ENCODE measurements around the gene ERP27.

ERP27 gene

DNA sequence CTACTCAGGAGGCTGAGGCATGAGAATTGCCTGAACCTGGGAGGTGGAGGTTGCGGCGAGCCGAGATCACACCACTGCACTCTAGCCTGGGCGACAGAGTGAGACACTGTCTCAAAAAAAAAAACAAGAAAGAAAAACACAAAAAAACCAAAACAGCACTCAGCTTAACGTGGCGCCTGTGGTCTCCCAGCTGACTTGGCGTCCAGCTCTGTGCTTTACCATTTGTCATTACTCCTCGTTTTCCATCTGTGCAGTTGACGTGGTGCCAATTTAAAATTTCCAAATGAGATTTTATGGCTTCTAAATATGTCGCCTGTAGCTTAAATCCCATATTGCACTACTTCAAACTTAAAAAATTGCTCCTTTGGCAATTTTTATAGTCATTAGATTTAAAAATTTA lies 54.7 kb downstream of the ERP27 start:
- Mint-ChIP-seq H3K36me3 (no peaks in the 10 kb centered on the region), H3K27ac (no peak overlapping the region), H3K4me1 (peaks cover 13% of the 10 kb centered on the region), H3K9me3 (no peaks in the 10 kb centered on the region), H3K4me3 (no peak overlapping the region)
- DNase-seq (ENCODE audit: low spot score in 2 of 2) = no peak
- no peak for ATAC-seq

DNA sequence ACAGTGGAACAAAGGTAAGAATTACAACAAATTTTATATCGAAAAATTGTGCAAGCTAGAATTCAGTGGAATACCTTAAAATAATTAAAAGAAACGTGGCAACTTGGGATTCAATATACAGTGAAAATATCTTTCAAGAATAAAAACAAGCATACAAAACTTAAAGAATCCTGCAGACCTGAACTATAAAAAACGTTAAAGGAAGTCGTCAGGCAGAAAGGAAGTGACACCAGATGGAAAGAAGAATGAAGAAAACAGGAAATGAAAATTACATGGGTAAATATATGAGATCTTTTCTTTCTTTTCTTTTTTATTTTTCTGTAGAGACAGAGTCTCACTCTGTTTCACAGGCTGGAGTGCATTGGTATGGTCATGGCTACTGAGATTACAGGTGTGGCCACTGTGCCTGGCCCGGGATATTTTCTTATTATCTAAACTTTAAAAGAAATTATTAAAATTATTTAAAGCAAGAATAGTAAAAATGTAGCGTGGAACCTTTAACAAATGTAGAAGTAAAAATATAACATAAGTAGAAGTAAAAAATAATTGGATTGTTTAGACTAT lies 57.4 kb downstream of the ERP27 start:
- H3K27ac Mint-ChIP-seq = no peak overlapping the region
- H3K4me1 Mint-ChIP-seq = peaks cover 13% of the 10 kb centered on the region
- ATAC-seq (no peak), DNase-seq (ENCODE audit: low spot score in 2 of 2) (no peak)
- H3K9me3 Mint-ChIP-seq = no peaks in the 10 kb centered on the region
- no peak overlapping the region for H3K4me3 Mint-ChIP-seq
- H3K36me3 Mint-ChIP-seq = no peaks in the 10 kb centered on the region

DNA sequence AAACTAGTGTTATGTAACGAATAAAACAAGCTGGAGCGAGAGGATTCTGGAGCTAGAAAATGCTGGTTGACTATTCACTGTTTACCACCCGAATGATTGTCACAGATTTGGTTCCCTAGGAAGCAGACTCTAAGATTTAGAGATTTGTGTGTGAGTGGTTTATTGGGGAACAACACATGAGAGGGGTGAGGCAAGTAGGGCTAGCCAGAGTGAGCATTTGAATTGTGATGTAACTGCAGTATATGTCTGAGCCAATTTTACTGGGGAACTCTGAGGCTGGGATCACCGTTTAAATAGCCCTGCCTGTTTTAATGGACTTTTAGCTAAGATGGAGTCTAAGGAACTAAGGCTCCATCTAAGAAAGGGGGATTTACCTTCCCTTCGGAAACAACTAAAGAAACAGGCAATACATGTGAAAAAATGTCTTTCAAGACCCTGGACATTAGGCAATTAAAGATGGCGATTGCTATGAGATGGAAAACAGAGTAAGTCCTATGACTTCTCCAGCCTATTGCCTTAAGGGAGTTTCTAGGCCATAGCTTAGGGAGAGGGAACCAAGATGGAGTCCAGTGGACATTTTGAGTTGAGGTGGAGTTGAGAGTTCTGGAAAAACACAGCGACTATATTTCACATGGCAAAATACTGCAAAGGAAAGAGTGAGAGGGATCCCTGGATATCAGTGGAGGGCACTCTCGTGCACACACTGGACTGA lies 59.0 kb downstream of the ERP27 start:
- no peak overlapping the region for H3K4me3 Mint-ChIP-seq

DNA sequence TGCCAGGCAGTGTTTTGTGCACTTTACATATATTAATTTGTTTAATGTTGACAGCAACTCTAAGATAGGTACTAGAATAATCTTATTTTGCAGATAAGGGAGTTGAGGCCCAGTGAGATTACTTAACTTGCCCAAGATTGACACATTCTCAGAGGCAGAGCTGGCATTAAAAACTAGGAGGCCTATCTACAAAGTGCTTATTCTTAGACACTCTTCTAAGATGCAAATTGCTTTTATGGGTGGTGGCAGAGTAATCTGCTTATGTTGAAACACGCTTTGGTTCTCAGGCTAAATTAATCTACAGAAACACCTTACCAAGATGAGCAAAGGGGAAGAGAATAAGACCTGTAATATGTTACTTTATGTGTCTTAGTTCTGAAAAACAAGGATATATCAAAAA lies 59.8 kb downstream of the ERP27 start:
- no peak for ATAC-seq
- Mint-ChIP-seq H3K27ac (no peak overlapping the region), H3K9me3 (no peaks in the 10 kb centered on the region), H3K36me3 (no peaks in the 10 kb centered on the region), H3K4me1 (no peaks in the 10 kb centered on the region), H3K4me3 (no peak overlapping the region)
- no peak for DNase-seq (ENCODE audit: low spot score in 2 of 2)

More for the DNA sequence above, 59.0 kb downstream of the ERP27 start:
- Mint-ChIP-seq H3K36me3 (no peaks in the 10 kb centered on the region), H3K27ac (no peak overlapping the region), H3K9me3 (no peaks in the 10 kb centered on the region), H3K4me1 (peaks cover 4% of the 10 kb centered on the region)
- ATAC-seq (no peak), DNase-seq (ENCODE audit: low spot score in 2 of 2) (no peak)

DNA sequence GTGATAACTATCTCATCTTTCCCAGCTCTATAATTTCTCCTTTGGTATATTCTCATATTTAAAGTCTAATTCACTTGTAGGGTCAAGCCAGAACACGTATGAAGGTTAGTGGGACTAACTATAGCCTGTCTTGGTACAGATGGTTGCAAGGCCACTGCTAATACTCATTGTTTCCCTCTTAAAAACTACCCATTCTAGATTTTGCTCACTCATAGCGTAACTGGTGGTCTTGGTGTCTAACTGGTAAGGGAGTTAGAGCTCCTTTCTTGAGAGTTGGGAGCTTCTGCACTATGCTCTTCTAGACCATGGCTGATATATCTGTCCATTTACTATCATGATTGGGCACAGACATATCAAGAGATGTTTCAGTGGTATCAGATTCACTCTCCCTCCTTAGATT lies 61.5 kb downstream of the ERP27 start:
- ATAC-seq = no peak
- no peak for DNase-seq (ENCODE audit: low spot score in 2 of 2)
- Mint-ChIP-seq H3K36me3 (no peaks in the 10 kb centered on the region), H3K9me3 (no peaks in the 10 kb centered on the region), H3K4me3 (no peak overlapping the region), H3K27ac (no peak overlapping the region), H3K4me1 (no peaks in the 10 kb centered on the region)

DNA sequence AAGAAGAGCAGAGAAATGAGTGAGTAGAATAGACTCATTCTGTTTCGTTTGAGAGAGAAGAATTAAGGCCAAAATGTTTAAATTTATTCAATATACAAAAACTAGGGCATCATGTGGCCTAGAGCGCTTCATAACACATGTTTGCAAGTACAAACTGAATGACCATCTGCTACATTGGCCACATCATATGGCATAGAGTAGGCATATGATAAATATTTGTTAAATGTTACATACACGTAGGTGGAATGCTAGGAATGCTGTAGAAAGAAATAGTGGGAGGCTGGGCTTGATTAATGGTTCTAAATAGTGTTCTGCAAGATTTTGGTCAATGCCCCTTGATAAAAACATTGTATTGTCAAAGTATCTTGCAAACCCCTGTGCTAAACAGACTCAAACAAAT lies 63.5 kb downstream of the ERP27 start:
- H3K27ac Mint-ChIP-seq = no peak overlapping the region
- H3K36me3 Mint-ChIP-seq = no peaks in the 10 kb centered on the region
- H3K4me3 Mint-ChIP-seq = no peak overlapping the region
- no peak for DNase-seq (ENCODE audit: low spot score in 2 of 2)
- H3K9me3 Mint-ChIP-seq = no peaks in the 10 kb centered on the region
- ATAC-seq = no peak
- peaks cover 2% of the 10 kb centered on the region for H3K4me1 Mint-ChIP-seq

DNA sequence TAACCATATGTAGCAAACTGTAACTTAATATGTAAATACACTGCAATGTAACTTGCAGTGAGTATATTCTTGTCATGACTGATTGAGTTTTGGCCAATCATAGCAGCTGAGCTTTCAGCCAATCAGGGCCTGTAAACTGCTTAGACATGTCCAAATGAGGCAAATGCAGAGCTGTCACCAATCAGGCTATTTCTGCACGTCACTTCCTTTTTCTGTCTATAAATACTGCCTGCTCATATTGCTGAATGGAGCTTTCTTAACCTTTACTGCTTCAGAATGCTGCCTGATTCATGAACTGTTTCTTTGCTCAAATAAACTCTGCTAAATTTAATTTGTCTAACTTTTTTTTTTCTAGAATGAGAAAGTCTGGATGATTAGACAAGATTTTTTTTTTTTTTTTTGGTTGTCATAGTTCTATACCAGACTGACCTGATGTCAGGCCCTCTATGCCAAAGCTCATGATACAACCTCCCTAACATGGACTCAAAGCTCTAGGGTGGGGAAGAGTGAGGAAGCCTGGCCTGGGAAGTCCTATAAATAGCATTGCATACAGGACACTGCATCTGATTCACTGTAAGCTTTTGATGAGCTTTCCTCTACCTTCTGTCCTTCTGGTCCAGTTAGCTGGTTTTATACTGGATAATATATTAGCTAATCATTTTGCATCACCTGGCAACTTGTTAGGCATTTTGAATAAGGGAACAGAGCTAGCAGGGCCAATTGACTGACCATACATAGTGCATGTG lies 64.7 kb downstream of the ERP27 start:
- peaks cover 6% of the 10 kb centered on the region for H3K4me1 Mint-ChIP-seq

DNA sequence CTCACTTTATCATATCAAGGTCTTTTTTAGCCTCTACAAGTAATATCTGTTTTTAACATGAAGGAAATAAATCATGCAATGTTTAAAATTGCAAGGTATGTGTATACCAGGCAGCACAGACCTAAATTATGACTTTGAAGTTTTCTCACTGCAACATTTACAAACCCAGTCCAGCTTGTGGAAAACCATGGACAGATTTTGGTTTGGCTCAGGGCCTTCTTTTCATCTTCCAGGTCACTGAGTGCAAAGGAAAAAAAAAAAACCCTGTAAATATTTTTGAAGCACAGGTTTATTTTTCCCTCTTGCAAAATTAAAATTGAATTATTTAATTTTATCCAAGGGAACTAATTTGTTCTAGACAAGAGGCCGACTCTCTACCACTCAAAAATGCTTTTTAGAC lies 66.5 kb downstream of the ERP27 start:
- no peak overlapping the region for H3K4me3 Mint-ChIP-seq
- peaks cover 4% of the 10 kb centered on the region for H3K9me3 Mint-ChIP-seq
- no peaks in the 10 kb centered on the region for H3K36me3 Mint-ChIP-seq
- no peak for ATAC-seq
- no peak for DNase-seq (ENCODE audit: low spot score in 2 of 2)
- H3K4me1 Mint-ChIP-seq = peaks cover 6% of the 10 kb centered on the region
- no peak overlapping the region for H3K27ac Mint-ChIP-seq

More for the DNA sequence above, 64.7 kb downstream of the ERP27 start:
- H3K27ac Mint-ChIP-seq = no peak overlapping the region
- no peak for ATAC-seq
- no peak overlapping the region for H3K4me3 Mint-ChIP-seq
- H3K36me3 Mint-ChIP-seq = no peaks in the 10 kb centered on the region
- DNase-seq (ENCODE audit: low spot score in 2 of 2) = no peak
- no peaks in the 10 kb centered on the region for H3K9me3 Mint-ChIP-seq

DNA sequence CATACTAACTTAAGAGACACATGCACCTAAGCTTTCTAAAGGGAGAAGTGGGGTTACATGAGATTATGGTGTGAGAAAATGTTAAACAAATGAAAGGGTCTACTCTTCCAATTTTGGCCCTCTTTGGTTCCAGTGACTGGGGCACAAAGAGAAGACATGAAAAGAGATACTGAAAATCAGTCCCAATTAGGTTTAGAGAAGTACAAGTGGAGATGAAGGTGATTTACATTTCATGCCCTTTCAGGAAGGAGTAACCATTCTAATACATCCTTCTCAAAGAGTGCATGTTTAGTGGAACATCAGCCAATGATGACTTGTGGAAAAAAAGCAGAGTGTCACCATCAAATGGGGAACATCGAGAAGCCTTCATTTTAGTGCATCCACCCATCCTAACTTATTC lies 67.1 kb downstream of the ERP27 start:
- H3K9me3 Mint-ChIP-seq = peaks cover 4% of the 10 kb centered on the region
- H3K4me3 Mint-ChIP-seq = no peak overlapping the region
- DNase-seq (ENCODE audit: low spot score in 2 of 2) (no peak), ATAC-seq (no peak)
- H3K4me1 Mint-ChIP-seq = peaks cover 6% of the 10 kb centered on the region
- H3K36me3 Mint-ChIP-seq = no peaks in the 10 kb centered on the region
- H3K27ac Mint-ChIP-seq = no peak overlapping the region

DNA sequence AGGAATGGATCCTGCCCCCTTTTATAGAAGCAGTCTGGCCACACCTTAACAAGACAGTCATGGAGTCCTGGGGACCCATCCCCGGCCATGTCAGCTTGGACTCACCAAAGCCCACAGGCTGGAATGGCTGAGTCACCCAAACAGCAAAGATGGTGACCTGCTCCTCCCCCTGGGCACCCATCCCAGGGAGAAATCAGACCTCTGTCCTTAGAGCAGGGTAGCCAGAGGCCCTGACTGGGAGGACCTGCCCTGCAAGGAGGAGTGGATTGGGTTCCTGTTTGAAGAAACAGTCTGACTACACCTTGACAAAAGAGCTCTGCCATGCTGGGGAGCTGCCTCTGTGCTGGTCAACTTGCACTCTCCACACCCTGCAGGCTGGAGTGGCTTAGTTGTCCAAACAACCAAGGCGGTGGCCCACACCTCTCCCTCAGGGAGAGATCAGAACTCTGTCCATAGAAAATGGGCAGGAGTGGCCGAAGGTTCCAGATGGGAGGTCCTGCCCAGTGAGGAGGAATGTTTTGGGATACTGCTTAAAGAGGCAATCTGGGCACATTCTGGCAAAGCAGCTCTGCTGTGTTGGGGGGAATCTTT lies 69.3 kb downstream of the ERP27 start:
- ATAC-seq = no peak
- Mint-ChIP-seq H3K4me1 (peaks cover 6% of the 10 kb centered on the region), H3K9me3 (peaks cover 4% of the 10 kb centered on the region), H3K36me3 (no peaks in the 10 kb centered on the region), H3K27ac (no peak overlapping the region), H3K4me3 (no peak overlapping the region)
- no peak for DNase-seq (ENCODE audit: low spot score in 2 of 2)

All from stimulated activated effector memory CD8-positive, alpha-beta T cell treated with anti-CD3 and anti-CD28 coated beads, Interleukin-12 subunit alpha, Interleukin-12 subunit beta, amount 100 ng/mL, for 72 hours (primary cell).